Osteoblast (primary cell): ENCODE data around the gene MRRF. TPM values are rescaled to one million over a fixed set of nuclear protein-coding genes. Genes with fewer than 3 reads are reported as not detected.

Experiments used
- DNase-seq: peaks from one replicate; pipeline ENCODE4 v3.0.0; 2011; ENCODE audit warnings: low spot score, mixed read lengths; ENCODE audit not compliant: insufficient read length; ENCODE audit errors: missing footprints
- H2AFZ ChIP-seq: 2 replicates; pipeline ENCODE4 v1.6.0; 2011; ENCODE audit warnings: mild to moderate bottlenecking, low read length
- H3K27ac ChIP-seq: 2 replicates; pipeline ENCODE4 v1.5.1; 2011; ENCODE audit warnings: mild to moderate bottlenecking, low read depth, low read length, moderate library complexity
- H3K27me3 ChIP-seq: 2 replicates; pipeline ENCODE4 v1.6.0; 2012; ENCODE audit warnings: mild to moderate bottlenecking, control low read depth, inconsistent platforms, low read length, moderate library complexity; ENCODE audit not compliant: insufficient read depth
- H3K36me3 ChIP-seq: 2 replicates; pipeline ENCODE4 v1.5.1; 2011; ENCODE audit warnings: mild to moderate bottlenecking, low read length, control low read depth, moderate library complexity; ENCODE audit not compliant: insufficient read depth
- H3K4me1 ChIP-seq: 2 replicates; pipeline ENCODE4 v1.5.1; 2011; ENCODE audit warnings: mild to moderate bottlenecking, low read length, control low read depth, moderate library complexity; ENCODE audit not compliant: insufficient read depth
- H3K4me2 ChIP-seq: 2 replicates; pipeline ENCODE4 v1.6.0; 2011; ENCODE audit warnings: mild to moderate bottlenecking, low read length; ENCODE audit not compliant: insufficient read depth
- H3K4me3 ChIP-seq: fragments of 200-600 bp; sonication (generic); 3 replicates; pipeline ENCODE4 v1.5.1; 2012; ENCODE audit warnings: mild to moderate bottlenecking, low read length, inconsistent platforms; ENCODE audit not compliant: insufficient read depth
- H3K79me2 ChIP-seq: 2 replicates; pipeline ENCODE4 v1.6.0; 2012; ENCODE audit warnings: mild to moderate bottlenecking, low read length, control low read depth, inconsistent platforms; ENCODE audit not compliant: insufficient read depth
- H3K9me3 ChIP-seq: 2 replicates; pipeline ENCODE4 v1.5.1; 2011; ENCODE audit warnings: low read depth, low read length, control low read depth
- H4K20me1 ChIP-seq: 2 replicates; pipeline ENCODE4 v1.6.0; 2012; ENCODE audit warnings: mild to moderate bottlenecking, low read length, control low read depth; ENCODE audit not compliant: insufficient read depth
- CTCF ChIP-seq: IDR thresholded peaks from 2 replicates; pipeline ENCODE4 v1.5.1; 2011; ENCODE audit warnings: mild to moderate bottlenecking, low read depth, low read length, moderate library complexity; ENCODE audit errors: extremely low read depth
- total RNA-seq: library from RNA; depleted of rRNA; stranded (reverse); fragments of >200 nt; gene quantifications from 2 replicates; pipeline ENCODE4 v1.2.3, GENCODE V29; 2012

The MRRF gene
- total RNA-seq, 1 donor: 35.8 TPM

GRCh38 chr9:122338536-122338935 lies 73.9 kb downstream of the MRRF start:
- no peak overlapping the region for H3K4me2 ChIP-seq
- H3K36me3 ChIP-seq: no peaks in the 10 kb centered on the region
- peak; percentile 52 for DNase-seq
- H3K9me3 ChIP-seq: no peaks in the 10 kb centered on the region
- no peak overlapping the region for H3K4me3 ChIP-seq
- TF ChIP-seq CTCF: no peak
- peaks cover 8% of the 10 kb centered on the region for H3K4me1 ChIP-seq
- H3K79me2 ChIP-seq: no peaks in the 10 kb centered on the region
- no peaks in the 10 kb centered on the region for H3K27me3 ChIP-seq
- H4K20me1 ChIP-seq: no peaks in the 10 kb centered on the region
- no peak overlapping the region for H2AFZ ChIP-seq
- H3K27ac ChIP-seq: no peak overlapping the region

GRCh38 chr9:122338994-122339393 lies 74.3 kb downstream of the MRRF start:
- peak; percentile 86 for DNase-seq
- Histone ChIP-seq H2AFZ (no peak overlapping the region), H3K4me1 (peaks cover 8% of the 10 kb centered on the region), H3K4me2 (no peak overlapping the region), H3K27ac (no peak overlapping the region), H3K27me3 (no peaks in the 10 kb centered on the region), H3K79me2 (no peaks in the 10 kb centered on the region), H4K20me1 (no peaks in the 10 kb centered on the region), H3K9me3 (no peaks in the 10 kb centered on the region), H3K36me3 (no peaks in the 10 kb centered on the region), H3K4me3 (no peak overlapping the region)
- no peak for TF ChIP-seq CTCF

GRCh38 chr9:122339579-122339978 lies 74.9 kb downstream of the MRRF start:
- no peak for DNase-seq
- Histone ChIP-seq H3K27me3 (no peaks in the 10 kb centered on the region), H3K4me2 (no peak overlapping the region), H3K4me3 (no peak overlapping the region), H3K4me1 (peaks cover 6% of the 10 kb centered on the region), H4K20me1 (no peaks in the 10 kb centered on the region), H3K79me2 (no peaks in the 10 kb centered on the region), H3K36me3 (no peaks in the 10 kb centered on the region), H3K27ac (no peak overlapping the region), H2AFZ (no peak overlapping the region), H3K9me3 (no peaks in the 10 kb centered on the region)
- TF ChIP-seq CTCF: no peak

- Histone ChIP-seq H3K4me3 (no peak overlapping the region), H3K4me2 (no peak overlapping the region), H3K27ac (no peak overlapping the region), H3K4me1 (no peaks in the 10 kb centered on the region), H2AFZ (no peak overlapping the region), H3K36me3 (no peaks in the 10 kb centered on the region), H4K20me1 (no peaks in the 10 kb centered on the region), H3K79me2 (no peaks in the 10 kb centered on the region), H3K27me3 (no peaks in the 10 kb centered on the region), H3K9me3 (no peaks in the 10 kb centered on the region)
- DNase-seq: peak; percentile 79
- no peak for TF ChIP-seq CTCF
Observed at GRCh38 chr9:122340161-122340560, 75.5 kb downstream of the MRRF start.
